Fibroblast of skin of right quadriceps (primary cell): ENCODE data around the gene ETNK2.

Experiments used
- DNase-seq: peaks from one replicate; pipeline ENCODE4 v3.0.0-alpha.2; 2013

The ETNK2 gene

GRCh38 chr1:204176049-204176448 is 24.2 kb upstream of the ETNK2 start:
- no peak for DNase-seq

GRCh38 chr1:204174958-204175357 is 23.1 kb upstream of the ETNK2 start:
- DNase-seq, result no peak

- no peak for DNase-seq
Observed at GRCh38 chr1:204172404-204173029, 20.7 kb upstream of the ETNK2 start.

GRCh38 chr1:204171751-204172178 is 19.9 kb upstream of the ETNK2 start:
- peak; percentile 69 for DNase-seq

GRCh38 chr1:204170494-204171155 is 18.8 kb upstream of the ETNK2 start:
- no peak for DNase-seq

- no peak for DNase-seq
Observed at GRCh38 chr1:204169858-204170257, 18.0 kb upstream of the ETNK2 start.

GRCh38 chr1:204167730-204168129 is 15.9 kb upstream of the ETNK2 start:
- DNase-seq, result no peak

GRCh38 chr1:204166219-204166618 is 14.4 kb upstream of the ETNK2 start, which contains the start of gene REN:
REN (minus strand) TSS chr1:204166337; CDS start chr1:204166293, 44 bp downstream.
- DNase-seq, result no peak

GRCh38 chr1:204162494-204163074 is 10.7 kb upstream of the ETNK2 start:
- peak; percentile 60 for DNase-seq

- DNase-seq, result no peak
Observed at GRCh38 chr1:204161609-204162493, 10.0 kb upstream of the ETNK2 start.

- DNase-seq, result no peak
Observed at GRCh38 chr1:204157962-204158361, 6.1 kb upstream of the ETNK2 start.

GRCh38 chr1:204155881-204156280 is 4.0 kb upstream of the ETNK2 start:
- no peak for DNase-seq

GRCh38 chr1:204154568-204155255 is 2.9 kb upstream of the ETNK2 start:
- no peak for DNase-seq

- DNase-seq, result no peak
Observed at GRCh38 chr1:204153667-204154066, 1.8 kb upstream of the ETNK2 start.

GRCh38 chr1:204152310-204153044 is 633 bp upstream of the ETNK2 start:
- DNase-seq, result no peak

GRCh38 chr1:204150702-204151551 is 917 bp downstream of the ETNK2 start:
- no peak for DNase-seq

GRCh38 chr1:204149635-204150565 is 1.9 kb downstream of the ETNK2 start:
- no peak for DNase-seq

GRCh38 chr1:204149107-204149506 is 2.7 kb downstream of the ETNK2 start:
- DNase-seq, result no peak
